ENCODE results near the gene MORF4L1.
"Not testable (repeated sequence)": the region's sequence is repeated elsewhere in the genome, so short reads cannot be mapped to it uniquely, and the experiment has no call there.

MORF4L1 gene

GRCh38 chr15:78925956-78926743, 53.5 kb downstream of the MORF4L1 start:
- TF ChIP-seq CTCF (IDR thresholded peaks at IDR 0.05; ENCODE audit: extremely low read depth, missing control alignments) = no peak
- no peak for DNase-seq (ENCODE audit: low spot score)

- no peak for DNase-seq (ENCODE audit: low spot score)
- TF ChIP-seq CTCF (IDR thresholded peaks at IDR 0.05; ENCODE audit: extremely low read depth, missing control alignments) = no peak
Measured at GRCh38 chr15:78927077-78927790, 54.5 kb downstream of the MORF4L1 start.

- DNase-seq (ENCODE audit: low spot score) = not testable (repeated sequence)
Measured at GRCh38 chr15:78928176-78928575, 55.5 kb downstream of the MORF4L1 start.

- no peak for TF ChIP-seq CTCF (IDR thresholded peaks at IDR 0.05; ENCODE audit: extremely low read depth, missing control alignments)
- DNase-seq (ENCODE audit: low spot score) = no peak
Measured at GRCh38 chr15:78928616-78929093, 56.0 kb downstream of the MORF4L1 start.

- TF ChIP-seq CTCF (IDR thresholded peaks at IDR 0.05; ENCODE audit: extremely low read depth, missing control alignments) = no peak
- no peak for DNase-seq (ENCODE audit: low spot score)
Measured at GRCh38 chr15:78929536-78930264, 57.0 kb downstream of the MORF4L1 start.

- DNase-seq (ENCODE audit: low spot score) = no peak
Measured at GRCh38 chr15:78930577-78931388, 58.1 kb downstream of the MORF4L1 start.

More at GRCh38 chr15:78930577-78931388, 58.1 kb downstream of the MORF4L1 start:
- TF ChIP-seq CTCF (IDR thresholded peaks at IDR 0.05; ENCODE audit: extremely low read depth, missing control alignments) = no peak
